WTC11 (cell line): ENCODE measurements around the gene CYTH3. TPM values are rescaled to one million over a fixed set of nuclear protein-coding genes. Genes with fewer than 3 reads are reported as not detected.

Experiments
- ATAC-seq: fragments of 200-7000 bp; cut with Tn5 transposase; 2 replicates; pipeline ENCODE4 v1.10.0; 2021; ENCODE audit warnings: mild to moderate bottlenecking, moderate library complexity
- CTCF ChIA-PET: fragments of 300-600 bp; sonication (Branson Sonifier 250); formaldehyde crosslinking; loops from one replicate; lab custom pipeline; 2021; ENCODE audit warnings: antibody characterized with exemption; lab: Charles Lee
- POLR2A ChIA-PET: fragments of 350-600 bp; sonication (Branson Sonifier 250); formaldehyde crosslinking; loops from one replicate; lab custom pipeline; 2021; ENCODE audit warnings: antibody characterized with exemption; lab: Charles Lee
- DNase-seq: peaks from one replicate; pipeline ENCODE4 v3.0.0; 2021; ENCODE audit warnings: low spot score
- H3K27ac Mint-ChIP-seq: 2 replicates; pipeline ENCODE4 v1.8.0; 2021; ENCODE audit warnings: mixed read lengths
- H3K27me3 Mint-ChIP-seq: 2 replicates; pipeline ENCODE4 v1.8.0; 2021; ENCODE audit warnings: low read depth, mild to moderate bottlenecking, moderate library complexity, mixed read lengths
- H3K36me3 Mint-ChIP-seq: 2 replicates; pipeline ENCODE4 v1.8.0; 2021; ENCODE audit warnings: mixed read lengths
- H3K4me1 Mint-ChIP-seq: 2 replicates; pipeline ENCODE4 v1.8.0; 2022; ENCODE audit warnings: mixed read lengths
- H3K4me3 Mint-ChIP-seq: 2 replicates; pipeline ENCODE4 v1.8.0; 2021; ENCODE audit warnings: mild to moderate bottlenecking, moderate library complexity, mixed read lengths
- H3K9me3 Mint-ChIP-seq: 2 replicates; pipeline ENCODE4 v1.8.0; 2021; ENCODE audit warnings: mixed read lengths
- AFF4 ChIP-seq: sonication (generic); formaldehyde crosslinking; IDR thresholded peaks from 2 replicates; pipeline ENCODE4 v1.8.1; 2023; ENCODE audit warnings: mild to moderate bottlenecking, missing genetic modification reagents, borderline replicate concordance
- ATF1 ChIP-seq: sonication (generic); formaldehyde crosslinking; IDR thresholded peaks from 2 replicates; pipeline ENCODE4 v1.8.1; 2023; ENCODE audit warnings: mild to moderate bottlenecking, moderate library complexity, missing genetic modification reagents
- CBFB ChIP-seq: sonication (generic); formaldehyde crosslinking; IDR thresholded peaks from 2 replicates; pipeline ENCODE4 v1.8.1; 2022; ENCODE audit warnings: mild to moderate bottlenecking, low read depth, missing genetic modification reagents
- E2F5 ChIP-seq: sonication (generic); formaldehyde crosslinking; IDR thresholded peaks from 2 replicates; pipeline ENCODE4 v1.8.1; 2022; ENCODE audit warnings: mild to moderate bottlenecking, moderate library complexity, missing genetic modification reagents
- EMX1 ChIP-seq: fragments of 250-450 bp; sonication (Bioruptor Pico); IDR thresholded peaks from 2 replicates; pipeline ENCODE4 v1.8.0; 2021; ENCODE audit warnings: mild to moderate bottlenecking
- ERG ChIP-seq: fragments of 250-450 bp; sonication (Bioruptor Pico); IDR thresholded peaks from 2 replicates; pipeline ENCODE4 v1.8.0; 2021; ENCODE audit warnings: mild to moderate bottlenecking
- HMGA2 ChIP-seq: fragments of 250-450 bp; sonication (Bioruptor Pico); IDR thresholded peaks from 2 replicates; pipeline ENCODE4 v1.4.0; 2021; ENCODE audit warnings: mild to moderate bottlenecking, moderate library complexity
- NFATC4 ChIP-seq: fragments of 250-450 bp; sonication (Bioruptor Pico); IDR thresholded peaks from 2 replicates; pipeline ENCODE4 v1.9.0; 2021; ENCODE audit warnings: mild to moderate bottlenecking
- NFYB ChIP-seq: sonication (generic); formaldehyde crosslinking; conservative IDR thresholded peaks from 2 replicates; pipeline ENCODE4 v1.8.0; 2022; ENCODE audit warnings: low read depth, missing genetic modification reagents
- PRRX2 ChIP-seq: fragments of 250-450 bp; sonication (Bioruptor Pico); IDR thresholded peaks from 2 replicates; pipeline ENCODE4 v1.8.0; 2021; ENCODE audit warnings: mild to moderate bottlenecking
- RORB ChIP-seq: fragments of 250-450 bp; sonication (Bioruptor Pico); IDR thresholded peaks from 2 replicates; pipeline ENCODE4 v1.9.0; 2021; ENCODE audit warnings: mild to moderate bottlenecking
- SMAD4 ChIP-seq: sonication (generic); formaldehyde crosslinking; IDR thresholded peaks from 2 replicates; pipeline ENCODE4 v1.8.0; 2022; ENCODE audit warnings: mild to moderate bottlenecking, missing genetic modification reagents
- TCF7 ChIP-seq: sonication (generic); formaldehyde crosslinking; IDR thresholded peaks from 2 replicates; pipeline ENCODE4 v1.8.0; 2022; ENCODE audit warnings: mild to moderate bottlenecking, low read depth, missing genetic modification reagents, moderate library complexity
- ZMAT4 ChIP-seq: fragments of 250-450 bp; sonication (Bioruptor Pico); IDR thresholded peaks from 2 replicates; pipeline ENCODE4 v1.9.0; 2021; ENCODE audit warnings: mild to moderate bottlenecking
- ZNF281 ChIP-seq: sonication (generic); formaldehyde crosslinking; IDR thresholded peaks from 2 replicates; pipeline ENCODE4 v1.8.0; 2023; ENCODE audit warnings: mild to moderate bottlenecking, missing genetic modification reagents
- ZNF532 ChIP-seq: fragments of 250-450 bp; sonication (Bioruptor Pico); IDR thresholded peaks from 2 replicates; pipeline ENCODE4 v1.9.0; 2021; ENCODE audit warnings: mild to moderate bottlenecking, borderline replicate concordance
- total RNA-seq: library from RNA; stranded (reverse); gene quantifications from 3 replicates; pipeline ENCODE4 v1.2.3, GENCODE V29; 2021

CYTH3 gene
- total RNA-seq, 1 experiment from 2014 or later, result 13.2 TPM

GRCh38 chr7:6238309-6238925 lies 34.0 kb downstream of the CYTH3 start (continued):
- no peak for TF ChIP-seq ZNF532

GRCh38 chr7:6237730-6238129 lies 34.7 kb downstream of the CYTH3 start:
- Mint-ChIP-seq H3K27me3 (no peaks in the 10 kb centered on the region), H3K27ac (no peak overlapping the region), H3K4me1 (peaks cover 12% of the 10 kb centered on the region), H3K9me3 (no peaks in the 10 kb centered on the region), H3K4me3 (no peak overlapping the region), H3K36me3 (no peaks in the 10 kb centered on the region)
- ChIA-PET POLR2A (no interaction called here), CTCF (interaction anchor here (0.6 kb wide), 1 partner anchor 8 kb away, joined by 3 read pairs; no protein-coding TSS in a partner anchor)
- TF ChIP-seq HMGA2 (no peak), ZMAT4 (CRISPR knock-in tag) (no peak), RORB (CRISPR knock-in tag) (no peak), E2F5 (no peak), PRRX2 (CRISPR knock-in tag) (no peak), SMAD4 (no peak), ERG (CRISPR knock-in tag) (no peak), AFF4 (CRISPR knock-in tag) (no peak), ZNF281 (CRISPR knock-in tag) (no peak), NFYB (no peak), ATF1 (CRISPR knock-in tag) (no peak), CBFB (CRISPR knock-in tag) (no peak), NFATC4 (CRISPR knock-in tag) (no peak), EMX1 (CRISPR knock-in tag) (no peak), TCF7 (CRISPR knock-in tag) (no peak)
- ATAC-seq, result no peak
- DNase-seq, result no peak
